HepG2 (cell line): ENCODE results near the gene MLANA. TPM values are rescaled to one million over a fixed set of nuclear protein-coding genes. Genes with fewer than 3 reads are reported as not detected.

Experiments
- ATAC-seq: fragments of 200-7000 bp; cut with Tn5 transposase; 3 replicates; pipeline ENCODE4 v1.9.1; 2020; ENCODE audit warnings: mild to moderate bottlenecking, moderate library complexity
- BruUV-seq: library from RNA; stranded (reverse); fragments of 400-500 nt; replicated peaks from 2 replicates; lab custom pipeline; 2021; lab: Mats Ljungman, UMichigan
- CTCF ChIA-PET: fragments of 300-600 bp; formaldehyde crosslinking; extraction: SDS; loops from one replicate; lab custom pipeline; 2021; ENCODE audit warnings: low total read pairs, inconsistent platforms, low intra/inter-chr PET ratio; lab: Yijun Ruan, JAX
- POLR2A ChIA-PET: fragments of 350-600 bp; sonication (Branson Sonifier 250); formaldehyde crosslinking; loops from one replicate; lab custom pipeline; 2020; ENCODE audit warnings: antibody characterized with exemption, inconsistent platforms; lab: Yijun Ruan, JAX
- DNase-seq: peaks from one replicate; pipeline ENCODE4 v3.0.0-alpha.2; 2015; ENCODE audit warnings: low spot score
- FAIRE-seq: peaks from 3 replicates; lab custom pipeline; 2011; peaks lifted over from hg19 to GRCh38; lab: Jason Lieb, UNC
- H2AFZ ChIP-seq: one replicate; pipeline ENCODE4 v1.6.1; 2011; ENCODE audit warnings: low read length, inconsistent platforms
- H3K27ac ChIP-seq: fragments of 300-600 bp; 3 replicates; pipeline ENCODE4 v1.8.0; 2011; ENCODE audit warnings: mixed run types, mild to moderate bottlenecking, mixed read lengths, low read length, inconsistent platforms; ENCODE audit not compliant: insufficient read depth; ENCODE audit errors: extremely low read length
- H3K27me3 ChIP-seq, 2 experiments: fragments of 200-600 bp in 1 of 2; 2 replicates in 1 of 2; 3 replicates in 1 of 2; pipeline versions ENCODE4 v1.6.0 to v1.8.0; 2011; ENCODE audit warnings: low read length in 2 of 2, mild to moderate bottlenecking in 2 of 2, moderate library complexity in 2 of 2, inconsistent platforms in 1 of 2; ENCODE audit not compliant: insufficient read depth in 2 of 2, control insufficient read depth in 1 of 2
- H3K36me3 ChIP-seq, 2 experiments: fragments of 200-600 bp in 1 of 2; replicated peaks in 1 of 2; 2 replicates in 1 of 2; 3 replicates in 1 of 2; pipeline versions ENCODE4 v1.5.1 to v1.8.0; 2011; ENCODE audit warnings: low read length in 2 of 2, inconsistent platforms in 1 of 2; ENCODE audit not compliant: insufficient read depth in 2 of 2, control insufficient read depth in 1 of 2
- H3K4me1 ChIP-seq: 2 replicates; pipeline ENCODE4 v1.5.1; 2012; ENCODE audit warnings: low read length, inconsistent platforms; ENCODE audit not compliant: insufficient read depth
- H3K4me2 ChIP-seq: 2 replicates; pipeline ENCODE4 v1.6.0; 2011; ENCODE audit warnings: low read depth, low read length, inconsistent platforms
- H3K4me3 ChIP-seq, 3 experiments: fragments of 200-600 bp in 1 of 3; sonication (generic), shearing (Covaris generic) in 1 of 3; replicated peaks in 1 of 3; 2 replicates each; pipeline ENCODE4 v1.5.1; 2011 to 2016; ENCODE audit warnings: low read length in 3 of 3, inconsistent platforms in 2 of 3, low read depth in 2 of 3, mild to moderate bottlenecking in 2 of 3, control low read depth in 1 of 3, mixed read lengths in 1 of 3; ENCODE audit not compliant: insufficient read depth in 1 of 3
- H3K79me2 ChIP-seq: one replicate; pipeline ENCODE4 v1.6.1; 2011; ENCODE audit warnings: low read length, inconsistent platforms; ENCODE audit not compliant: insufficient read depth
- H3K9ac ChIP-seq: 2 replicates; pipeline ENCODE4 v1.6.0; 2011; ENCODE audit warnings: mild to moderate bottlenecking, low read depth, low read length, inconsistent platforms; ENCODE audit not compliant: insufficient read depth
- H3K9me3 ChIP-seq: 2 replicates; pipeline ENCODE4 v1.5.1; 2012; ENCODE audit warnings: mild to moderate bottlenecking, low read length
- H4K20me1 ChIP-seq: 2 replicates; pipeline ENCODE4 v1.6.0; 2011; ENCODE audit warnings: inconsistent platforms, mild to moderate bottlenecking, low read length, moderate library complexity; ENCODE audit not compliant: insufficient read depth
- CHD2 ChIP-seq: IDR thresholded peaks from 2 replicates; pipeline ENCODE4 v1.6.1; 2011; ENCODE audit warnings: low read depth, low read length, improper control_type of control experiment
- CREB1 ChIP-seq, 2 experiments: fragments of 450-650 bp in 1 of 2; IDR thresholded peaks; 2 replicates each; pipeline ENCODE4 v1.6.1; 2016 to 2017; ENCODE audit warnings: control low read depth in 1 of 2, mild to moderate bottlenecking in 1 of 2, missing compliant biosample characterization in 1 of 2, missing genetic modification characterization in 1 of 2
- DMTF1 ChIP-seq: sonication (generic); formaldehyde crosslinking; IDR thresholded peaks from 2 replicates; pipeline ENCODE4 v1.4.0; 2020; ENCODE audit warnings: mild to moderate bottlenecking, missing genetic modification reagents
- NFRKB ChIP-seq: fragments of 450-650 bp; IDR thresholded peaks from 2 replicates; pipeline ENCODE4 v1.6.1; 2017
- NKX3-1 ChIP-seq: sonication (generic); formaldehyde crosslinking; IDR thresholded peaks from 2 replicates; pipeline ENCODE4 v1.5.0; 2020; ENCODE audit warnings: missing genetic modification reagents
- NR2F1 ChIP-seq, 2 experiments: fragments of 450-650 bp in 1 of 2; formaldehyde crosslinking in 1 of 2; IDR thresholded peaks; 2 replicates each; pipeline versions ENCODE4 v1.5.0 to v1.6.1; 2016 to 2020; ENCODE audit warnings: mild to moderate bottlenecking in 1 of 2, missing compliant biosample characterization in 1 of 2, missing genetic modification reagents in 1 of 2, moderate library complexity in 1 of 2
- RAD51 ChIP-seq: fragments of 450-650 bp; IDR thresholded peaks from 2 replicates; pipeline ENCODE4 v1.6.1; 2016; ENCODE audit warnings: borderline replicate concordance
- SATB2 ChIP-seq: sonication (generic); formaldehyde crosslinking; IDR thresholded peaks from 2 replicates; pipeline ENCODE4 v1.5.0; 2020; ENCODE audit warnings: missing genetic modification reagents
- SNAPC5 ChIP-seq: sonication (generic); formaldehyde crosslinking; IDR thresholded peaks from 2 replicates; pipeline ENCODE4 v1.8.1; 2023; ENCODE audit warnings: mild to moderate bottlenecking, missing genetic modification reagents, borderline replicate concordance
- SUZ12 ChIP-seq: fragments of 150-350 bp; IDR thresholded peaks from 2 replicates; pipeline ENCODE4 v1.6.1; 2014; ENCODE audit warnings: low read depth, low read length
- TFAP4 ChIP-seq: sonication (generic); IDR thresholded peaks from 2 replicates; pipeline ENCODE4 v1.6.1; 2016; ENCODE audit warnings: low read depth, borderline replicate concordance
- TFDP1 ChIP-seq: IDR thresholded peaks from 2 replicates; pipeline ENCODE4 v1.6.1; 2016; ENCODE audit warnings: missing compliant biosample characterization, missing genetic modification reagents, borderline replicate concordance
- ZSCAN12 ChIP-seq: sonication (generic); formaldehyde crosslinking; IDR thresholded peaks from 2 replicates; pipeline ENCODE4 v1.9.0; 2021; ENCODE audit warnings: mild to moderate bottlenecking, missing genetic modification reagents
- WGBS: methylation state at CpG from one replicate; pipeline ENCODE4 v1.1.6; 2017; ENCODE audit warnings: low lambda C conversion rate; 5-methylcytosine and 5-hydroxymethylcytosine counted together
- in situ Hi-C: cut with HindIII; loops from 2 replicates; pipeline ENCODE4 v1.10.0; 2017; ENCODE audit warnings: low pct_unique_long_range_greater_than_20kb; ENCODE audit not compliant: extremely low pct_ligation_motif_present
- intact Hi-C: fragments of 100-400 bp; cut with micrococcal nuclease; formaldehyde crosslinking; loops from one replicate; pipeline ENCODE4 v1.10.0; 2022; ENCODE audit not compliant: unreplicated experiment
- polyA plus RNA-seq, 8 experiments: library from polyadenylated mRNA; depleted of rRNA in 3 of 8; stranded (reverse) in 7 of 8; unstranded in 1 of 8; fragments of >200 nt; fragmentation: Illumina TruSeq in 4 of 8; extraction: Trizol in 4 of 8; gene quantifications; 2 replicates each; pipeline versions ENCODE4 v1.2.1 to v1.2.3, GENCODE V29; 2011 to 2016; ENCODE audit warnings: low read depth in 4 of 8, missing spikeins in 1 of 8, mixed read lengths in 1 of 8; ENCODE audit not compliant: insufficient read depth in 1 of 8
- total RNA-seq, 5 experiments: library from RNA; depleted of rRNA; stranded (reverse); fragments of >200 nt; fragmentation: Illumina TruSeq; extraction: Trizol; gene quantifications; 2 replicates each; pipeline ENCODE4 v1.2.3, GENCODE V29; 2016; ENCODE audit warnings: low read depth in 1 of 5

The MLANA gene
- total and polyA plus RNA-seq, 2 of the 13 experiments (the other 11 are each of a cell fraction or from before 2014, with no cell fraction given) = 0.11 to 0.18 TPM

- in situ Hi-C loops (loop anchor here (10.0 kb wide), 1 partner anchor 435 kb away; no protein-coding TSS in a partner anchor), intact Hi-C loops (no loop called here)
- H4K20me1 ChIP-seq = no peaks in the 10 kb centered on the region
- H2AFZ ChIP-seq = no peak overlapping the region
- no peak overlapping the region for H3K27ac ChIP-seq
- POLR2A ChIA-PET = no interaction called here
- no TSS peak for BruUV-seq
- no peak for TF ChIP-seq NFRKB
- no peak for TF ChIP-seq TFAP4
- TF ChIP-seq TFDP1 (CRISPR knock-in tag) = no peak
- TF ChIP-seq CREB1 (IDR thresholded peaks at IDR 0.05) = no peak
- TF ChIP-seq CREB1 (CRISPR knock-in tag; IDR thresholded peaks at IDR 0.05) = peak; percentile 21; the same call in 1 of the 2 replicates
- TF ChIP-seq SUZ12 = no peak
- H3K4me3 ChIP-seq = 0 out of 6 replicates have a peak overlapping the region, but pooled peaks of 1 of the 3 experiments have one; percentile 14
- peaks cover 20% of the 10 kb centered on the region for H3K4me1 ChIP-seq
- 21% methylated on average over 2 of the region's 2 CpGs for WGBS
- no peaks in the 10 kb centered on the region for H3K27me3 ChIP-seq
- H3K9me3 ChIP-seq = no peaks in the 10 kb centered on the region
- FAIRE-seq (no peak), ATAC-seq (peak; percentile 70), DNase-seq (no peak)
- no peaks in the 10 kb centered on the region for H3K36me3 ChIP-seq
- peak overlapping the region; percentile 54 for H3K4me2 ChIP-seq
- no peaks in the 10 kb centered on the region for H3K79me2 ChIP-seq
- CTCF ChIA-PET = interaction anchor here (1.0 to 1.6 kb wide), 4 partner anchors 38 to 435 kb away, joined by 3 to 4 read pairs (median 3); no protein-coding TSS in a partner anchor
- no peak overlapping the region for H3K9ac ChIP-seq
Observed at GRCh38 chr9:5870020-5870339, 20.7 kb upstream of the MLANA start.

- Histone ChIP-seq H3K9ac (no peak overlapping the region), H4K20me1 (no peaks in the 10 kb centered on the region), H3K4me2 (no peak overlapping the region), H3K4me3 (no peak overlapping the region), H2AFZ (no peak overlapping the region), H3K4me1 (peaks cover 20% of the 10 kb centered on the region)
- no peak for FAIRE-seq
- DNase-seq = no peak
- POLR2A ChIA-PET = no interaction called here
- BruUV-seq = no TSS peak
- 55% methylated on average over 3 of the region's 3 CpGs for WGBS
- TF ChIP-seq NR2F1 (CRISPR knock-in tag; IDR thresholded peaks at IDR 0.05) (no peak), DMTF1 (no peak), ZSCAN12 (CRISPR knock-in tag) (no peak), NKX3-1 (no peak), SATB2 (CRISPR knock-in tag) (no peak), RAD51 (no peak), SNAPC5 (CRISPR knock-in tag) (no peak), CHD2 (no peak)
- TF ChIP-seq, all 625 proteins: peak for 0
- in situ Hi-C loops (loop anchor here (10.0 kb wide), 1 partner anchor 434 kb away; no protein-coding TSS in a partner anchor), intact Hi-C loops (no loop called here)
- CTCF ChIA-PET = interaction anchor here (1.2 to 1.3 kb wide), 2 partner anchors 184 to 270 kb away, joined by 3 read pairs; no protein-coding TSS in a partner anchor
- H3K9me3 ChIP-seq = no peaks in the 10 kb centered on the region
- no peak for ATAC-seq
- no peaks in the 10 kb centered on the region for H3K27me3 ChIP-seq
- no peaks in the 10 kb centered on the region for H3K79me2 ChIP-seq
- no peaks in the 10 kb centered on the region for H3K36me3 ChIP-seq
- no peak overlapping the region for H3K27ac ChIP-seq
Observed at GRCh38 chr9:5870691-5871090, 20.0 kb upstream of the MLANA start.
